CD4-positive, alpha-beta T cell treated with Interleukin-2 at 100 ng/mL for 4 hours (primary cell): Measurements from ENCODE around the gene LEPROT.
A peak's percentile ranks its signal among the peaks of the same experiment; 100 is the strongest.
"Not testable (repeated sequence)": the region's sequence is repeated elsewhere in the genome, so short reads cannot be mapped to it uniquely, and the experiment has no call there.

ENCODE experiments used
- DNase-seq: peaks from one replicate; pipeline ENCODE4 v3.0.0-alpha.2; 2020; ENCODE audit warnings: low spot score

The LEPROT gene

GRCh38 chr1:65437616-65438015 is 17.1 kb downstream of the LEPROT start:
- no peak for DNase-seq

- DNase-seq = no peak
Observed at GRCh38 chr1:65440322-65440900, 19.9 kb downstream of the LEPROT start.

- DNase-seq = no peak
Observed at GRCh38 chr1:65440915-65441314, 20.4 kb downstream of the LEPROT start.

- no peak for DNase-seq
Observed at GRCh38 chr1:65441464-65441863, 21.0 kb downstream of the LEPROT start.

GRCh38 chr1:65442442-65442841 is 22.0 kb downstream of the LEPROT start:
- no peak for DNase-seq

GRCh38 chr1:65443647-65444046 is 23.2 kb downstream of the LEPROT start:
- DNase-seq = no peak

- DNase-seq = no peak
Observed at GRCh38 chr1:65444128-65444640, 23.7 kb downstream of the LEPROT start.

GRCh38 chr1:65445837-65446236 is 25.4 kb downstream of the LEPROT start:
- no peak for DNase-seq

- DNase-seq = no peak
Observed at GRCh38 chr1:65449214-65449823, 28.9 kb downstream of the LEPROT start.

GRCh38 chr1:65455678-65456077 is 35.2 kb downstream of the LEPROT start:
- not testable (repeated sequence) for DNase-seq

GRCh38 chr1:65456481-65456880 is 36.0 kb downstream of the LEPROT start:
- no peak for DNase-seq

GRCh38 chr1:65457868-65458267 is 37.4 kb downstream of the LEPROT start:
- no peak for DNase-seq

- no peak for DNase-seq
Observed at GRCh38 chr1:65458730-65459396, 38.4 kb downstream of the LEPROT start.

GRCh38 chr1:65459397-65459768 is 38.9 kb downstream of the LEPROT start:
- DNase-seq = peak; percentile 11

- DNase-seq = not testable (repeated sequence)
Observed at GRCh38 chr1:65465837-65466236, 45.4 kb downstream of the LEPROT start.

- DNase-seq = no peak
Observed at GRCh38 chr1:65467536-65467935, 47.1 kb downstream of the LEPROT start.

GRCh38 chr1:65469126-65469888 is 48.8 kb downstream of the LEPROT start:
- DNase-seq = no peak

GRCh38 chr1:65469889-65470340 is 49.4 kb downstream of the LEPROT start:
- no peak for DNase-seq

- DNase-seq = no peak
Observed at GRCh38 chr1:65470766-65471165, 50.3 kb downstream of the LEPROT start.

- DNase-seq = no peak
Observed at GRCh38 chr1:65471213-65471833, 50.9 kb downstream of the LEPROT start.

GRCh38 chr1:65471861-65472332 is 51.4 kb downstream of the LEPROT start:
- DNase-seq = no peak

GRCh38 chr1:65476327-65476726 is 55.9 kb downstream of the LEPROT start:
- DNase-seq = no peak
